HuH-7 (cell line): ENCODE results near the gene SLC41A3.
A peak's percentile ranks its signal among the peaks of the same experiment; 100 is the strongest.

Experiments
- DNase-seq: peaks from one replicate; pipeline ENCODE4 v3.0.0; 2011; ENCODE audit warnings: low spot score

SLC41A3 gene

DNA sequence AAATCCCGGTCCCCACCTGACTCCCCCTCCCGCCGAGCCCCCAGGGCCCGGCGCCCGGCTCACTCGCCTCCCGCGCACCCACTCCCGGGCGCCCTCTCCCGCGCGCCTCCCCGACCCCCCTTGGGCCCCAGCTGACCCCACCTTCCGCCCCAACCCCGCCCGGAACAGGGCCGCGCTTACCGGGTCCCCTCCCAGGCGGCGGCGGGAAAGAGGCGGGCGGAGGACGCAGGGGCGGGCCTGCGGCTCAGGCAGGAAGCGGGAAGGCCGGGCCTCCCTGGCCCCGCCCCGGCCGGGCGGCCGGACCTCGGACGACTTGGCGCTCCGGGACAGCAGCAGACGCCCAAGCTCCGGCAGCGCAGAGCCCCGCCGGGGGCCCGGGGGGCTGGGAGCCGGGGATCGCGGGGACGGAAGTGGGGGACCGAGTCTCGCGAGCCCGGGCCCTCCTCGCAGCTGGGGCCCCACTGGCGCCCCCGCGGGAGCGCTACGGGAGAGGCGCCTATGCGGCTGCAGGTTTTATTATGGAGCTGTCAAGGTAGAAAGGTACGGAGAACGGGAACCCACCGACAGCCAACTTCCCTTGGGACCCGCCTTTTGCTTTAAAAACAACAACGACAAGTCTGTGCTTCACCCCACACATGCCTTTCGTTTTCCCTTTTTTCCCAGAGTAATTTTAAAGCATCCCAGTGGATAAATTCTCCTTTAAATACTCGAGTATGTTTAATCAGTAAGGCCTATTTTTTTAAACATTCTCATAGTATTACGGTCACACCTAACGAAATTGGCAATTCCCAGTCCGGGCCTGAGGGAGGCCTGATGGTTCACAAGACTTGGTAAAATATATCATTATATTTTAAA, at the start of gene SLC41A3:
Gene SLC41A3 (minus strand): TSS at position 212 of the 855 bp plus-strand sequence. CDS start 15,905 bp downstream, outside the sequence.
- peak; percentile 88 for DNase-seq

- no peak for DNase-seq
Measured at GRCh38 chr3:126133606-126134005, 49.7 kb upstream of the SLC41A3 start.

- peak; percentile 59 for DNase-seq
Measured at GRCh38 chr3:126132751-126133511, 49.0 kb upstream of the SLC41A3 start.

DNA sequence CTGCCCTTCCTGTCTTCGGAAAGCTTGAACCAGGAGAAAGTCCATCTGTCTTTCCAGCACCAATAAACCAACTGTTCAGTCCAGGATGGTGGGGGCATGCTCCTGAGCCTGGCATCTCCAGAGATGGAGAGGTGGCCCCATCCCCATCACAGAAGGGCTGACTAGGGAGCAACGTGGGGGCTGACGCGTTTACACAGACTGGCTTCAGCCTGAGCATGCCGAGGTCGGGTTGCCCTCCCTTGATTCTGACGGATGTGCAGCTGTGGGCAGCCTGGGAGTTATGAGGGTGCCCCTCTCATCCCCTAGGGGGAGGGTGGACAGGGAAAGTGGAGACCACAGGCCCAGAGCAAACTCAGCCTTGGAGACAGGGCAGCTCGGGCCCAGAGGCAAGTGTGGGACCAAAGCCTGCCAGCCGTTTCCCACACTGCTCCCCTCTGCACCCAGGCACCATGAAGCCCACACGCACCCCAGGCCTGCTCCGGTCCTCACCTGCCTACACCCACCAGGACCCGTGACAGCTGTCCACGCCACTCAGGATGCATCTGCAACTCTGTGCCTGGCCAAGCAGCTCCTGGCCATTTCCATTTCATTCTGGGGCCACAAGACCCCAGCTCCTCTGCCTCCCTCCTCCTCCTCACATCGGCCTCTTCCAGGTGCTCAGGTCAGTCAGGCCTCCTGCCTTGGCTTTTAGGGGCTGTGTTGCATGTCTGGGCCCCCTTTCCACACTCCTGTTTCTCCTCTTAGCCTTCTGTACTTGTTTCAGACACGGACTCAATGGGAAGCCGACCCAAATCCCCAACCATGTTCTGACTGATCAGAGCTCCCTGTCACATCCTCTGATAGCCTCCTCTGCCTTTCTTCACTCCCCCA, 48.2 kb upstream of the SLC41A3 start:
- no peak for DNase-seq

- no peak for DNase-seq
Measured at GRCh38 chr3:126130981-126131745, 47.2 kb upstream of the SLC41A3 start.

GRCh38 chr3:126130081-126130855, 46.3 kb upstream of the SLC41A3 start:
- no peak for DNase-seq

- DNase-seq = no peak
Measured at GRCh38 chr3:126129398-126129891, 45.5 kb upstream of the SLC41A3 start.

- DNase-seq = no peak
Measured at GRCh38 chr3:126128504-126129397, 44.8 kb upstream of the SLC41A3 start.

- no peak for DNase-seq
Measured at GRCh38 chr3:126127904-126128303, 44.0 kb upstream of the SLC41A3 start.

DNA sequence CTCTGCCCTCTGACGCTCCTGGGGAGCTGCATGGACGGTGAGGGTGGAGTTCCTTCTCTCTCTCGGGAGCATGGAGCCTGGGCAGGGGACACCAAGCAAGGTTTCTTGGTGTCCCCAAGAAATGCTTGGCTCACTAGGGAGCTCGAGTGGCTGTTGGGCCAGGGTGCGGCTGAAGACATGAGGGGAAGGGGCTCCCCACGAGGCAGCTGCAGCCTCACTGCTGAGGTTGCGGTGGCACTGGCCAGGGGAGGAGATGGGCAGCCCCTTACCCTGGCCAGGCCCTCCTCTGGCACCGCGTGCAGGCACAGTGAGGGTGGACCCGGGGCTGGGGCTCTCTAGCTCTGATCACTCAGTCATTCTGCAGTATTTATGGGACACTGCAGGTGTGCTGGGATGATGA, 43.5 kb upstream of the SLC41A3 start:
- DNase-seq = no peak

DNA sequence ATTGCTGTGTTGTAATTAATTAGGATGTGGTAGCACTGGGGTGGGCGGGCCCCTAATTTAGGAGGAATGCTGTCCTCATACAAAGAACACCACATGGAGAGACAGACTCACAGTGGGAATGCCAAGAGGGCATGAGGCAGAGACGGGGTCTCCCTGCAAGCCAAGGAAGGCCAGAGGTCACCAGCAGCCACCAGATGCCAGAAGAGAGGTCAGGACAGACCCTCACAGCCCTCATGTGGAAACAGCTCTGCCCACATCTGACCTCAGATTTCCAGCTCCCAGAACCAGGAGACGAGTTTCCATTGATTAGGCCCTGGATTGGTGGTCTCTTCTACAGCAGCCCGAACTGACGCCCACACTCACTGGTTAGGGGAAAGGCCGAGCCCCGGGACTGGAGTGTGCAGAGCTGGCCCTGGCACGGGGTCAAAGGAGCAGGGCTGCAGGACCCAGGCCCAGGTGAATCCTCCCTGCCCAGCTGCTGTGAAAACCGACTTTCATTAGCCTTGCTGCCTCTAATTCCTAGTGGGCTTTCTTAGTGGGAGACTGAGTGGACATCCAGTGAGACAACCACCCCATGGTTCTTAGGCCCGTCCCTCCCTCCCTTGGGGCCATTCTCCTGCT, 43.0 kb upstream of the SLC41A3 start:
- DNase-seq = no peak

- no peak for DNase-seq
Measured at GRCh38 chr3:126126286-126126685, 42.4 kb upstream of the SLC41A3 start.

- no peak for DNase-seq
Measured at GRCh38 chr3:126125781-126126251, 41.9 kb upstream of the SLC41A3 start.

- no peak for DNase-seq
Measured at GRCh38 chr3:126125341-126125740, 41.4 kb upstream of the SLC41A3 start.

DNA sequence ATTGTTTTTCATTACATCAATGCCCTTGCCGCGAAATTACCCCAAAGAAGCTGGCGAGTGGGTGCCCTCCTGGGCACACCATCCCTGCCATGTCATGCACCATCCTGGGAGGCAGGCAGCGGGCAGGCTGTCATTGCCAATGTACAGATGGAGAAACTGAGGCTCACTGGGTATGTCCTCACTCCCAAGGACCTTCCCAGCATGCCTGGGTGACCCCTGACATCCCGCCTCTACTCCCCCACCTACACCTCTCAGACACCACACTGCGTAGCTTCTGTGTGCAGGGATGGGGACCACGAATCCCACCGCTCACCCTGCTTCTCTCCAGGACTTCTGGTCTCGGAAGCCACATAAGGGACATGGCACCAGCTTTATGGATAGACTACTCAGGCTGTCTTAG, 41.0 kb upstream of the SLC41A3 start:
- DNase-seq = no peak

DNA sequence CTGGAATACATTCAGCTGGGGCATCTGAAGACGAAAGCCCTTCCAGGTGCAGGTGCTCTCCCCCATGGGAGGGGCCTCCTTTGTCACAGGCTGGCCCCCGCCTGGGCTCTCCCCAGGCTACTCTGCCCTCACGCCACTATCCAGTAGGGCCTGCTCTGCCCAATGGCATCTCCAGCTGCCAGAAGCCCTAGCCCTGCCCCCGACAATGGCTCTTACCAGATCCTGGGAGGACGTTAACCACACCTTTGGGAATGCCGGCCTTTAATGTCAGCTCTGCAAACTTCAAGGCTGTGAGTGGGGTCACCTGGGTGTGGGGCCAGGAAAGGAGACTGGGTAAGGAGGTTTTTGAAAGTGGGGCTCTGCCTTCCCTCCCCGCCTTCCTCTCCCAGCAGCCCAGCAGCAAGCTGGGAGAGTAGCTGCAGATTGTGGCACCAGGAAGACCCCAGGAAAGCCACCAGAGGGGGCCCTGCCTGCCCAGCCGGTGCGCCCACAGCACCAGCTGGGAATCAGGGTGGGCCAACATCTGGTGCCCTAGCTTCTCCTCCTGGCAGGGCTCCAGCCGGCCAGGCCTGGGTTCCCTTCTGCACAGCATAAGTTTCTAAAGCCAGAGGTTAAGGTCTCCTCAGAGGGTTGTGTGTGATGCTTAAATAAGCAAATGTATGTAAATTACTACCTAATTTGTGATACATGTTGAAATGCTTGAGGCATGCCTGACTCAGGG, 40.4 kb upstream of the SLC41A3 start:
- no peak for DNase-seq

DNA sequence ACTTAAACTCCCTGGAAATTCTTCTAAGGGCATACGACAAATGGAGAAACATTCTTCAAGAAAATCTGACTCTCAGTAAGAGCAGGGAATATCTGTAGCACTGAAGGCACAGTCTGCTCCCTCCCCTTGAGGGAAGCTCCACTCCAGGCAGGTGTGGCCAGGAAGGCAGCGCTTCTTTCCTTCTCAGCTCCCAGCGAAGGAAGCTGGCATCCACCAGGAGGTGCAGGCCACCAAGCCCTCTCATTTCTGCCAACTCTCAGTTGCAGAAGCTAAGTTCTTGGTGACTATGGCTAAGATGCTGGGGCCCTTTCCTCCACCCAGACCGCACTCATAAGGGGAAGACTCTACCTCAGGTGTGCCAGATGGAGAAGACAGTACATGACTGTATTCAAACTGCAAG, 37.7 kb upstream of the SLC41A3 start:
- DNase-seq = no peak

DNA sequence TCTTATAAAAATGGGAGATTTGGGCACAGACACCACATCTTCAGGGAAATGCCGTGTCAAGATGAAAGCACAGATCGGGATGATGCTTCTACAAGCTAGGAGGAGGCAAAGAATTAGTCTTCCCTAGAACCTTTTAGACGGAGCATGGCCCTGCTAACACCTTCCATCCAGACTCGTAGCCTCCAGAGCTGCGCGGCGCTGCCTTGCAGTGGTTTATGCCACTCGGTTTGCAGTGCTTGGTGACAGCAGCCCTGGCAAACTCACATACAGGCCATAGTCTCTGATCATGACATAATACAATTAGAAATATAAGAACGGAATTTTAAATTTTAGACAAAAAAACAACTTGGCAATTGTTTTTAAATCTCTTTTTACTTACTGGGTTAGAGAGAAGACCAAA, 37.1 kb upstream of the SLC41A3 start:
- no peak for DNase-seq
